Activated T-cell treated with anti-CD3 and anti-CD28 coated beads, Interleukin-2, amount 50 U/mL, for 24 hours (primary cell): Measurements from ENCODE around the gene ZFYVE28.

ENCODE experiments used
- DNase-seq: peaks from one replicate; pipeline ENCODE4 v3.0.0-alpha.2; 2020
- H3K27ac Mint-ChIP-seq: 2 replicates; pipeline ENCODE4 v1.8.0; 2020; ENCODE audit warnings: mild to moderate bottlenecking, mixed read lengths
- H3K27me3 Mint-ChIP-seq: 2 replicates; pipeline ENCODE4 v1.8.0; 2020; ENCODE audit warnings: mixed read lengths
- H3K36me3 Mint-ChIP-seq: 2 replicates; pipeline ENCODE4 v1.8.0; 2020; ENCODE audit warnings: low read depth, mixed read lengths
- H3K4me1 Mint-ChIP-seq: 2 replicates; pipeline ENCODE4 v1.8.0; 2020; ENCODE audit warnings: low read depth, mixed read lengths
- H3K4me3 Mint-ChIP-seq: 2 replicates; pipeline ENCODE4 v1.8.0; 2020; ENCODE audit warnings: mild to moderate bottlenecking, moderate library complexity, mixed read lengths
- H3K9me3 Mint-ChIP-seq: 2 replicates; pipeline ENCODE4 v1.8.0; 2020; ENCODE audit warnings: mixed read lengths

Gene ZFYVE28

DNA sequence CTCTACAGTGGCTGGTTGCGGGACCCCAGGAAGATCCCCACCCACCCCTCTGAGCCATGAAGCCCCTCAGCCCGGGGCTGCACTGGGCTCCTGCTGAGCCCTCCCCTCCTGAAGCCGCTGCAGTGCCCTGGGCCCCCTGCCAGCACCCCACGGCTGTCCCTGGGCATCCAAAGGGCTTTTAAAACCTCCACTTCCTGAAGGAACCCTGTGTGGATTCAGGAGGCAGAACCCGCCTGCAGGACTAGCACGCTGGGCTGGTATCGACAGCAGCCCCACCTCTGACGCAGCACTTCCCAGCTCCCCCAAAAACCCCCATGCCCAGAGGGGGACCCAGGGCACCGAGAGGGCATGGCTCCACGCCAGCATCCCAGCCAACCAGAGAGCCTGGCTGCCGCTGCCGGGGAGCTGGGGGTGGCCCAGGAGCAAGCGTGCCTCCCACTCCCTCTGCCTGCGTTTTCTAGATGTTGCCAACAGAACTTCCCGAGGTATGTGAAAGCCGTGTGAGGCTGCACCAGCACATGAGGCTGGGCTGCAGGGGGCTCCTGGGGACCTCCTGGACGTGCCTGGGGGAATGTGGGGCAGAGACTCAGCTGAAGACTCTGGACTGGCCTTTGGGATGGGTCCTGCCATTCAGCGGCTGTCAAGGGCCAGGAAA is 162.8 kb downstream of the ZFYVE28 start:
- Mint-ChIP-seq H3K4me1 (peaks cover 10% of the 10 kb centered on the region), H3K9me3 (no peaks in the 10 kb centered on the region), H3K4me3 (no peak overlapping the region), H3K36me3 (peaks cover 11% of the 10 kb centered on the region), H3K27me3 (no peaks in the 10 kb centered on the region), H3K27ac (no peak overlapping the region)
- DNase-seq = no peak

DNA sequence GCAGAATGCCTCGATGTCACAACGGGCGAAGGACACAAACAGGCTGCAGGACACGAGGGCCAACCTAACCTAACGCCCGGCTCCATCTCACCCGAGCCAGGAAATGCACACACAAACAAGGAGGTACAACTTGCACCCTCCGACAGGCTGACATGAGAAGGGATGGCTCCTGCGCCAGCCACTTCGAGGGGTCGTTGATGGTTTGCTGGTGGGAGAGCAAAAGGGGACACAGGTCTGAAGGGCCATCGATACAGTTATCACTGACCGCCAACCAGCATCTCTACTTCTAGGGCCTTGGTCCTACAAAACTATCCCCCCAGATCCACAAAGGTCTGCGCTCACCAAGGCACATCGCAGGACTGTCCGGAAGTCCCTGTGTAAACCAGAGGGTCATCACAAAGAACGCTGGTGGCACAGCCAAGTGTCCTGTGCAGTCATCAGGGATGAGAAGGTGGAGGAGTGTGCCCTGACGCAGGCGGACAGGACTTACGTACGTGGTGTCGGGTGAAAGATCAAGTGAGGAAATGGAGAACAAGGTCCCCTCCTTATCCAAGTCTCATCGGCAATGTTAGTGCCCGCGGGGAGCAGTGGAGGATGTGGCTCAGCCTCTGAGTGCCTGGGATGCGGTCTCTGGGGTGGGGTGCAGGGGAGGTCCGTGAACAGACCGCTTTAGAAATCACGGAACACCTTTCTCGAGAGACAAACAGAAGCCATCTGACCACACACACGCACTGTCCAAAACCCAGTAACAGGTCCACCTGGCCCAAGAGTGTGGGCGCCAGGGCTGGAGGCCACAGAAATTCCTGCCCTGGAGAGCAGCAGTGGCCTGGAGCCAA is 163.6 kb downstream of the ZFYVE28 start:
- no peak overlapping the region for H3K27ac Mint-ChIP-seq
- no peak overlapping the region for H3K4me3 Mint-ChIP-seq
- no peak for DNase-seq
- H3K27me3 Mint-ChIP-seq = no peaks in the 10 kb centered on the region
- peaks cover 7% of the 10 kb centered on the region for H3K4me1 Mint-ChIP-seq
- H3K36me3 Mint-ChIP-seq = peaks cover 11% of the 10 kb centered on the region
- H3K9me3 Mint-ChIP-seq = no peaks in the 10 kb centered on the region

- no peaks in the 10 kb centered on the region for H3K9me3 Mint-ChIP-seq
- H3K36me3 Mint-ChIP-seq = peaks cover 15% of the 10 kb centered on the region
- DNase-seq = no peak
- H3K27me3 Mint-ChIP-seq = no peaks in the 10 kb centered on the region
- no peak overlapping the region for H3K4me3 Mint-ChIP-seq
- H3K4me1 Mint-ChIP-seq = peaks cover 4% of the 10 kb centered on the region
- no peak overlapping the region for H3K27ac Mint-ChIP-seq
These were observed 165.0 kb downstream of the ZFYVE28 start for GRCh38 chr4:2253160-2254084.

GRCh38 chr4:2252530-2253091 is 165.8 kb downstream of the ZFYVE28 start:
- no peaks in the 10 kb centered on the region for H3K27me3 Mint-ChIP-seq
- H3K4me3 Mint-ChIP-seq = no peak overlapping the region
- no peak for DNase-seq
- H3K27ac Mint-ChIP-seq = no peak overlapping the region
- peaks cover 15% of the 10 kb centered on the region for H3K36me3 Mint-ChIP-seq
- H3K9me3 Mint-ChIP-seq = no peaks in the 10 kb centered on the region
- H3K4me1 Mint-ChIP-seq = peaks cover 3% of the 10 kb centered on the region

DNA sequence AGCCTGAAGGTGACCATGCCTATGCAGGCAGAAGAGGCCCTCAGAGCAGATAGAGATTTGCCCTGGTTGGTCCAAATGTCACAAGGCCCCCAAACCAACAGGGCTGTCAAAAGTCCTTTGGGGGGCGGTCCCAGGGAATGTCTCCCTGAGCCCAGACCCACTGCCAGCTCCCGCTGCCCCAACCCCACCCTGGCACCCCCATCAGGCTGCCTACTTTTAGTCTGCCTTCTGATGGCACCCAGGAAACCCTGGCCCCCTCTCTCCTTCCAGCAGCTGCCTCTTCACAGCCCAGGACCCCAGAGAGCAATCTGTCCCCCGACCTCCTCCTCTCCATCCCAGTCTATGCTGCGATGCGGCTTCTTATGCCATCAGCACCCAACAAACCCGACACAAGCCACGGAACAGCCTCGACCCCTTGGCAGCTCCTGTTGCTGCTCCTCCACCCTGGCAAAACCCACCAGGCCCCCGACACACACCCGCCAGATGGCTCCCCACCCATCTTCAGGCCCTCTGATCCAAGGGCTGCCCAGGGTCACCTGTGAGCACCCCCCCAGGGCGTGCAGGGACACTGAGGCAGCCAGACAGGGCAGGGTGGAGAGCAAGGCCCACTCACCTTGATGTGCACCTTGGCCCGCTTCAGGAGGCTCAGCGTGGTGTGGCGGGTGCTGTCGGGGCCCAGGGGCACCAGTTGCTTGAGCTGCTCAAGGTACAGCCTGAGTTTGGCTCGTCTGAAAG is 166.5 kb downstream of the ZFYVE28 start:
- H3K4me3 Mint-ChIP-seq = no peak overlapping the region
- no peaks in the 10 kb centered on the region for H3K9me3 Mint-ChIP-seq
- DNase-seq = peak; percentile 22
- no peaks in the 10 kb centered on the region for H3K27me3 Mint-ChIP-seq
- peaks cover 15% of the 10 kb centered on the region for H3K36me3 Mint-ChIP-seq
- H3K4me1 Mint-ChIP-seq = peaks cover 1% of the 10 kb centered on the region
- peak overlapping the region; percentile 13 for H3K27ac Mint-ChIP-seq

GRCh38 chr4:2251073-2251794 is 167.2 kb downstream of the ZFYVE28 start:
- H3K4me3 Mint-ChIP-seq = no peak overlapping the region
- peaks cover 15% of the 10 kb centered on the region for H3K36me3 Mint-ChIP-seq
- no peak for DNase-seq
- H3K27ac Mint-ChIP-seq = no peak overlapping the region
- no peaks in the 10 kb centered on the region for H3K27me3 Mint-ChIP-seq
- H3K9me3 Mint-ChIP-seq = no peaks in the 10 kb centered on the region
- H3K4me1 Mint-ChIP-seq = no peaks in the 10 kb centered on the region

DNA sequence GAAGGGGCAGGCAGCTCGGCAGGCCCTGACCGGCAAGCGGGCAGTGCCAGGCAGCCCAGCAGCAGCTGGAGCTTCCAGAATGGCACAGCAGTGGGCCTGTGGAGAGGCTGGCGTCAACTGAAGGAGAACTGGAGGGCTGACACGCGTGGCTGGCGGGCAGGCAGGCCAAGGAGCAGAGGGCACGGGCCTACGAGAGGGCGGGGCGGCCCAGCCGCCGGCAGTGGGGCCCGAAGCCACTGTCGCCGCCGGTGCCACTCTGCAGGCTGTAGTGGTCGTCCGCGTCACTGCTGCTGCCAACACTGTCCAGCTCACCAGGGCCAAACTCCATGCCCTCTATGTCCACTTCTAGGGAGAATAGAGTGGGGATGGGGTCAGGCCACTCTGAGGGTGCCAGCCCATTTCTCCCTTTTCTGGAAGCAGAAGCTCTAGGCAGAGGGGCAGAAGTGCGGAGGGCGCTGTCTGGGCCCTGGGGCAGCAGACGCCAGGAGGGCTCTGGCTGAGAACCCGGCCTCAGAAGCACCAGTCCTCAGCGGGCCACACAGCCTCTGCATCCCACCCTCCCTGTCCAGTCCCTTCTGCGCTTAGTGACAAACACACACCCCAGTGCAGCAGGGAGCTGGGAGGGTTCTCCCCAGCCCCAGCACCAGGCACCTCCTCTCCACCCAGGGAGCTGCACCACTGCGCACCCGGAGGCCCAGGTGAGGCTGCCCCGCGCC is 167.9 kb downstream of the ZFYVE28 start:
- no peak overlapping the region for H3K4me3 Mint-ChIP-seq
- H3K4me1 Mint-ChIP-seq = peaks cover 2% of the 10 kb centered on the region
- DNase-seq = no peak
- H3K36me3 Mint-ChIP-seq = peaks cover 15% of the 10 kb centered on the region
- no peaks in the 10 kb centered on the region for H3K9me3 Mint-ChIP-seq
- H3K27ac Mint-ChIP-seq = no peak overlapping the region
- H3K27me3 Mint-ChIP-seq = no peaks in the 10 kb centered on the region

- Mint-ChIP-seq H3K4me1 (peaks cover 10% of the 10 kb centered on the region), H3K27ac (no peak overlapping the region), H3K9me3 (no peaks in the 10 kb centered on the region), H3K27me3 (no peaks in the 10 kb centered on the region), H3K36me3 (peaks cover 15% of the 10 kb centered on the region), H3K4me3 (no peak overlapping the region)
- DNase-seq = peak; percentile 29
These were observed 168.7 kb downstream of the ZFYVE28 start for GRCh38 chr4:2249526-2250356.

GRCh38 chr4:2248821-2249261 is 169.6 kb downstream of the ZFYVE28 start:
- no peak overlapping the region for H3K4me3 Mint-ChIP-seq
- H3K27ac Mint-ChIP-seq = no peak overlapping the region

DNA sequence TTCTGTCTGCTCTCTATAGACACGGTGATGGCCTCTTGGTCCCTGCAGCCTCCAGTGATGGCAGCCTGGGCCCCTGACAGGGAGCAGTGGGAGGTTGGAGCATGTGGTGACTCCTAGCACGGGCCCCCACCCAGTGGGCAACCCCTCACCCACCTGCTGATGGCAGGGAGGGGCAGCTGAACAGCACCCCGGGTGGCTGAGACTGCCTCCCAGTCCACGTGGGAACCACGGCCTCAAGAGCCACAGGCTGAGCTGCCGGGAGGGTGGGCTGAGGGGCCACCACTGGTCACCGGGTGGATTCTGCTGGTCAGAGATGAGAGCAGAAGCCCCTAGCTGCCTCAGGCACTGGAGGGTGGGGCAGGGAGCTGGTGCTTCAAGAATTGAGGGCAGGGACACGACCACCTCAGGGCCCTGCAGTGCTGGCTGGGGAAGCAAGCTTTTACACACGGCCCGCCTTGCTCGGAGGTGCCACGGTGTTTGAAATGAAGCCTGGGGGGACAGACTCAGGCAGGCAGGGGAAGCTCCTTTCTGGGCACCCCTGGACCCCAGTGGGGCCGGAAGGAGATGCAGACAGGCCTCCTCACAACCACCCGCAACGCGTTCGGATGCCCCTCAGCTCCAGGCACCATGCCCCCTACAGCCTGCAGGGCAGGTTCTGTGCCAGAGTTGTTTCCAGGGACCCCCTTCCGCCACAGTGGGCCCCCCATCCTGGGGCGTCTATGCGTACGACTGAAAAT is 170.2 kb downstream of the ZFYVE28 start:
- Mint-ChIP-seq H3K9me3 (no peaks in the 10 kb centered on the region), H3K27me3 (no peaks in the 10 kb centered on the region), H3K27ac (no peak overlapping the region), H3K36me3 (peaks cover 8% of the 10 kb centered on the region), H3K4me1 (peaks cover 19% of the 10 kb centered on the region), H3K4me3 (no peak overlapping the region)
- DNase-seq = no peak

More at GRCh38 chr4:2248821-2249261, 169.6 kb downstream of the ZFYVE28 start:
- Mint-ChIP-seq H3K36me3 (peaks cover 8% of the 10 kb centered on the region), H3K4me1 (peaks cover 13% of the 10 kb centered on the region), H3K27me3 (no peaks in the 10 kb centered on the region), H3K9me3 (no peaks in the 10 kb centered on the region)
- DNase-seq = no peak

DNA sequence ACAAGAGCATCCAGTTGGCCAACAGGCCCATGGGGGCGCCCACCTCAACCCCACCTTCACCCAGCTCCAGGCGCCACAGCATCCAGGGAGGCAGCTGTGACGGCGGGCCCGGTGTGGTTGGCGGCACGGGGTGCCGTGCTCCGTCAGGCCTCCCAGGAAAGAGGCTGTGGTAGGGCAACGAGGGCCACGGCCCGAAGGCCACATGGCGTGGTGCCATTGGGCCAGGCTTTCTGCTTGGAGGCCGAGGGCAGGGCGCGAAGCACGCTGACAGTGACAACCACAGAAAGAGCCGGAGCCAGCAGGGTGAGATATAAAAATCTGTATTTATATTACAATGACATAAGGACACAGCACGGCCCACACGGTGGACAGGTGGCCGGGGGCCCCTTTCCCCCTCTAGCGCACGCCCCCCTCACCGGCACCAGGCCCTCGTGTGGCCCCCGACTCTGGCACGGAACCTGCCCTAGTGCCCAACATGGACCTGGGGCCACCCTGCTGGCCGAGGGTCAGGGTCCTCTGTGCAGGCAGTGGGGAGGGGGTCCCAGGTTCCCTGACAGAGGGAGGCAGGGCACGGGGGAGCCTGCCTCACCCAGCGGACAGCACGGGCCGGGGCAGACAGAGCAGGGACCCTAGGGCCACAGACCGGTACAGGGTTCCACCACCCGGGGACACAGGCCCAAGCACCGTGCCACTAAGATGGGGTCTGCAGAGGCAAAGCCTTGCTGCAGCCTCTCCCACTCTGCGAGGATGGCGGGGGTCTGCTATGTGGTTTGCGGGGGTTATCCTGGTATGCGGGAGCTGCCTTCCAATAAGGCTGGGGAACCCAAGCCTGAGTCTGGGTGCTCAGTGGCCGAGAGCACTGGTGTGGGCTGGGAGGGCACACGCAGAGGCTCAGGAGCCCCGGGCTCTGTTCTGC is 171.1 kb downstream of the ZFYVE28 start:
- no peak overlapping the region for H3K4me3 Mint-ChIP-seq
- H3K9me3 Mint-ChIP-seq = no peaks in the 10 kb centered on the region
- H3K4me1 Mint-ChIP-seq = peaks cover 24% of the 10 kb centered on the region
- H3K27ac Mint-ChIP-seq = no peak overlapping the region
- H3K36me3 Mint-ChIP-seq = peaks cover 5% of the 10 kb centered on the region
- DNase-seq = no peak
- H3K27me3 Mint-ChIP-seq = no peaks in the 10 kb centered on the region
